ENCODE results near the gene DACT3.

The DACT3 gene

GRCh38 chr19:46608581-46609345 lies 52.2 kb downstream of the DACT3 start:
- TF ChIP-seq, protein P1, sequence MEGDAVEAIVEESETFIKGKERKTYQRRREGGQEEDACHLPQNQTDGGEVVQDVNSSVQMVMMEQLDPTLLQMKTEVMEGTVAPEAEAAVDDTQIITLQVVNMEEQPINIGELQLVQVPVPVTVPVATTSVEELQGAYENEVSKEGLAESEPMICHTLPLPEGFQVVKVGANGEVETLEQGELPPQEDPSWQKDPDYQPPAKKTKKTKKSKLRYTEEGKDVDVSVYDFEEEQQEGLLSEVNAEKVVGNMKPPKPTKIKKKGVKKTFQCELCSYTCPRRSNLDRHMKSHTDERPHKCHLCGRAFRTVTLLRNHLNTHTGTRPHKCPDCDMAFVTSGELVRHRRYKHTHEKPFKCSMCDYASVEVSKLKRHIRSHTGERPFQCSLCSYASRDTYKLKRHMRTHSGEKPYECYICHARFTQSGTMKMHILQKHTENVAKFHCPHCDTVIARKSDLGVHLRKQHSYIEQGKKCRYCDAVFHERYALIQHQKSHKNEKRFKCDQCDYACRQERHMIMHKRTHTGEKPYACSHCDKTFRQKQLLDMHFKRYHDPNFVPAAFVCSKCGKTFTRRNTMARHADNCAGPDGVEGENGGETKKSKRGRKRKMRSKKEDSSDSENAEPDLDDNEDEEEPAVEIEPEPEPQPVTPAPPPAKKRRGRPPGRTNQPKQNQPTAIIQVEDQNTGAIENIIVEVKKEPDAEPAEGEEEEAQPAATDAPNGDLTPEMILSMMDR (IDR thresholded peaks at IDR 0.05; ENCODE audit: low read depth, low read length, missing control alignments): no peak
- no peak for DNase-seq (ENCODE audit: low read depth)
- no peak overlapping the region for H3K4me3 ChIP-seq (ENCODE audit: low read depth, low read length)

DNA sequence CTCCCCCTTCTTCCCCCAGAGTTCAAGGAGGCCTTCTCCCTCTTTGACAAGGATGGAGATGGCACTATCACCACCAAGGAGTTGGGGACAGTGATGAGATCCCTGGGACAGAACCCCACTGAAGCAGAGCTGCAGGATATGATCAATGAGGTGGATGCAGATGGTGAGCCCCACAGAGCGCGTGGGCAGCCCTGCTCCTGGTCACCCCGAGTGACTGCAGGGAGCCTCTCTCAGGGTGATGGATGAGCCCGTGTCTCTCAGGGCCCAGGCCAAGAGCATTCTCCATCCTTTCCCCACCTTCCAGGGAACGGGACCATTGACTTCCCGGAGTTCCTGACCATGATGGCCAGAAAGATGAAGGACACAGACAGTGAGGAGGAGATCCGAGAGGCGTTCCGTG lies 52.8 kb downstream of the DACT3 start:
- TF ChIP-seq, protein P1 (IDR thresholded peaks at IDR 0.05; ENCODE audit: low read depth, low read length, missing control alignments): no peak
- no peak for DNase-seq (ENCODE audit: low read depth)
- H3K4me3 ChIP-seq (ENCODE audit: low read depth, low read length): no peak overlapping the region

- no peak overlapping the region for H3K4me3 ChIP-seq (ENCODE audit: low read depth, low read length)
- TF ChIP-seq, protein P1 (IDR thresholded peaks at IDR 0.05; ENCODE audit: low read depth, low read length, missing control alignments): no peak
- no peak for DNase-seq (ENCODE audit: low read depth)
Observed at GRCh38 chr19:46607448-46607841, 53.5 kb downstream of the DACT3 start.

- TF ChIP-seq, protein P1 (IDR thresholded peaks at IDR 0.05; ENCODE audit: low read depth, low read length, missing control alignments): no peak
- DNase-seq (ENCODE audit: low read depth): no peak
- H3K4me3 ChIP-seq (ENCODE audit: low read depth, low read length): no peak overlapping the region
Observed at GRCh38 chr19:46606681-46607447, 54.1 kb downstream of the DACT3 start.

DNA sequence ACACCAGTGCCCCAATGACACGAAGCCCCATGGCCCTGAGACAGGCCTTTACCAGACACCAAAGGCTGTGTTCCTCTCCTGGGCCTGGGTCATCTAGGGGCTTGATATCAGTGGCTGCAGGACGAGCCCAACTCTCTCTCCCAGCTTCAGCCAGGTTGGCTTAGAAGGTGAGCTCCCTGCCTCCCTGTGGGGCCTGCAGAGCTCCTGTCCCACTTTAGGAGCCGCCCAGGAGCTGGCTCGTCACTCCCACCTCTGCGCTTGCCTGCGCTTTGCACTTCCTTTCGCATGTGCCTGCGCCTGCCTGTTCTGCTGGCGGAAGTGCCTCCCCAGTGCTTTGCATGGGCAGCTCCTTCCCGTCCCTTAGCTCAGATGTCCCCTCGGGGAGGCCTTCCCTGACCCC lies 55.0 kb downstream of the DACT3 start:
- no peak overlapping the region for H3K4me3 ChIP-seq (ENCODE audit: low read depth, low read length)
- TF ChIP-seq, protein P1 (IDR thresholded peaks at IDR 0.05; ENCODE audit: low read depth, low read length, missing control alignments): no peak
- DNase-seq (ENCODE audit: low read depth): no peak

- DNase-seq (ENCODE audit: low read depth): no peak
- H3K4me3 ChIP-seq (ENCODE audit: low read depth, low read length): no peak overlapping the region
- TF ChIP-seq, protein P1 (IDR thresholded peaks at IDR 0.05; ENCODE audit: low read depth, low read length, missing control alignments): no peak
Observed at GRCh38 chr19:46605356-46605821, 55.6 kb downstream of the DACT3 start.

All from GM12864 (cell line).